Upper lobe of left lung (tissue), 4 donors: ENCODE data around the gene NLRP1.

ENCODE experiments used
- CTCF ChIP-seq, 6 experiments: fragments of 450-650 bp in 4 of 6; fragments of 200-600 bp in 2 of 6; sonication (generic) in 2 of 6; IDR thresholded peaks; one replicate each; pipeline ENCODE4 v1.5.1; 2016 to 2019; ENCODE audit warnings: antibody characterized with exemption in 6 of 6
- POLR2A ChIP-seq, 4 donors: fragments of 450-650 bp; IDR thresholded peaks; one replicate each; pipeline ENCODE4 v1.5.1; 2016 to 2017; ENCODE audit warnings: antibody characterized with exemption in 4 of 4, mild to moderate bottlenecking in 2 of 4

- TF ChIP-seq POLR2A (IDR thresholded peaks at IDR 0.05) (no peak), CTCF (IDR thresholded peaks at IDR 0.05) (no peak)
Measured at GRCh38 chr17:5516060-5516792, 68.1 kb downstream of the NLRP1 start.
